GM23248 (cell line): ENCODE results near the gene SF3B4. TPM values are rescaled to one million over a fixed set of nuclear protein-coding genes. Genes with fewer than 3 reads are reported as not detected.
"Not testable (repeated sequence)": the region's sequence is repeated elsewhere in the genome, so short reads cannot be mapped to it uniquely, and the experiment has no call there.

ENCODE experiments used
- DNase-seq: peaks from one replicate; pipeline ENCODE4 v3.0.0-alpha.2; 2015
- H2AFZ ChIP-seq: fragments of 200-600 bp; sonication (generic); 2 replicates; pipeline ENCODE4 v1.6.1; 2016; ENCODE audit warnings: antibody characterized with exemption
- H3F3A ChIP-seq: fragments of 200-600 bp; sonication (generic); 2 replicates; pipeline ENCODE4 v1.6.1; 2016; ENCODE audit warnings: mild to moderate bottlenecking, antibody characterized with exemption, mixed run types; ENCODE audit not compliant: insufficient read depth
- H3K27ac ChIP-seq: fragments of 200-600 bp; sonication (generic); 2 replicates; pipeline ENCODE4 v1.5.1; 2016; ENCODE audit warnings: mild to moderate bottlenecking
- H3K27me3 ChIP-seq: fragments of 200-600 bp; sonication (generic); replicated peaks from 2 replicates; pipeline ENCODE4 v1.6.1; 2016; ENCODE audit warnings: mild to moderate bottlenecking; ENCODE audit not compliant: insufficient read depth
- H3K36me3 ChIP-seq: fragments of 200-600 bp; sonication (generic); 2 replicates; pipeline ENCODE4 v1.6.1; 2016; ENCODE audit warnings: low read depth, mild to moderate bottlenecking
- H3K4me1 ChIP-seq: fragments of 200-600 bp; sonication (generic); 2 replicates; pipeline ENCODE4 v1.6.1; 2016; ENCODE audit warnings: mild to moderate bottlenecking; ENCODE audit not compliant: insufficient read depth
- H3K4me2 ChIP-seq: fragments of 200-600 bp; sonication (generic); one replicate; pipeline ENCODE4 v1.6.1; 2016; ENCODE audit warnings: mild to moderate bottlenecking; ENCODE audit not compliant: unreplicated experiment
- H3K4me3 ChIP-seq: fragments of 200-600 bp; sonication (generic); 2 replicates; pipeline ENCODE4 v1.5.1; 2016; ENCODE audit warnings: mild to moderate bottlenecking
- H3K79me2 ChIP-seq: fragments of 200-600 bp; sonication (generic); 2 replicates; pipeline ENCODE4 v1.6.1; 2016; ENCODE audit warnings: mild to moderate bottlenecking; ENCODE audit not compliant: insufficient read depth
- H3K9ac ChIP-seq: fragments of 200-600 bp; sonication (generic); 2 replicates; pipeline ENCODE4 v1.6.1; 2016; ENCODE audit warnings: mild to moderate bottlenecking
- H3K9me2 ChIP-seq: fragments of 200-600 bp; sonication (generic); 2 replicates; pipeline ENCODE4 v1.6.1; 2016; ENCODE audit warnings: mixed run types, mild to moderate bottlenecking, moderate library complexity; ENCODE audit not compliant: insufficient read depth
- H3K9me3 ChIP-seq: fragments of 200-600 bp; sonication (generic); one replicate; pipeline ENCODE4 v1.6.1; 2017; ENCODE audit warnings: low read depth
- H4K20me1 ChIP-seq: fragments of 200-600 bp; sonication (generic); 2 replicates; pipeline ENCODE4 v1.6.0; 2016; ENCODE audit not compliant: insufficient read depth
- EZH2 ChIP-seq: fragments of 200-600 bp; sonication (generic); IDR thresholded peaks from 2 replicates; pipeline ENCODE4 v1.6.1; 2018; ENCODE audit warnings: antibody characterized with exemption, mild to moderate bottlenecking; ENCODE audit not compliant: insufficient read depth, poor library complexity, severe bottlenecking
- EZH2phosphoT487 ChIP-seq: fragments of 200-600 bp; sonication (generic); IDR thresholded peaks from 2 replicates; pipeline ENCODE4 v1.6.1; 2018; ENCODE audit warnings: antibody characterized with exemption, moderate library complexity, mild to moderate bottlenecking, low read depth; ENCODE audit not compliant: insufficient read depth
- WGBS, 2 experiments: methylation state at CpG; one replicate each; pipeline ENCODE4 v1.1.6; 2015 to 2017; ENCODE audit warnings: low lambda C conversion rate in 2 of 2, low coverage in 1 of 2; ENCODE audit errors: missing lambda C conversion rate in 2 of 2; 5-methylcytosine and 5-hydroxymethylcytosine counted together
- in situ Hi-C: fragments of 300-500 bp; cut with MboI; formaldehyde crosslinking; loops from 2 replicates; pipeline ENCODE4 v1.15.0; 2020
- polyA plus RNA-seq: library from polyadenylated mRNA; unstranded; fragments of >200 nt; fragmentation: Nextera tagmentation; extraction: Ambion mirVana; gene quantifications from 2 replicates; pipeline ENCODE4 v1.2.1, GENCODE V29; 2016
- total RNA-seq: library from RNA; depleted of rRNA; stranded (reverse); fragments of >200 nt; shearing (Covaris generic); gene quantifications from 2 replicates; pipeline ENCODE4 v1.2.3, GENCODE V29; 2014

Gene SF3B4
- total and polyA plus RNA-seq, 2 experiments from 2014 or later, result 12.3 to 98.0 TPM

- H3F3A ChIP-seq, result peaks cover 25% of the 10 kb centered on the region
- H4K20me1 ChIP-seq, result no peaks in the 10 kb centered on the region
- H3K36me3 ChIP-seq, result peaks cover 40% of the 10 kb centered on the region; the same call in 1 of the 2 replicates
- H3K9me3 ChIP-seq, result no peaks in the 10 kb centered on the region
- no peak overlapping the region for H2AFZ ChIP-seq
- H3K4me3 ChIP-seq, result no peak overlapping the region
- no peak overlapping the region for H3K27ac ChIP-seq
- no peaks in the 10 kb centered on the region for H3K27me3 ChIP-seq
- no peaks in the 10 kb centered on the region for H3K4me1 ChIP-seq
- no peak overlapping the region for H3K4me2 ChIP-seq
- in situ Hi-C loops, result no loop called here
- no peak overlapping the region for H3K9ac ChIP-seq
- DNase-seq, result no peak
- WGBS, 2 experiments, result 94 to 99% methylated on average over 4 of the region's 4 CpGs
- no peaks in the 10 kb centered on the region for H3K79me2 ChIP-seq
- no peak for TF ChIP-seq EZH2phosphoT487
- TF ChIP-seq EZH2, result no peak
- H3K9me2 ChIP-seq, result no peaks in the 10 kb centered on the region
These were observed 17.6 kb upstream of the SF3B4 start for GRCh38 chr1:149945206-149945605.

- 42 to 51% methylated on average over 3 of the region's 3 CpGs for WGBS, 2 experiments
- H3K36me3 ChIP-seq, result peaks cover 31% of the 10 kb centered on the region; the same call in 1 of the 2 replicates
- H3K9me2 ChIP-seq, result no peaks in the 10 kb centered on the region
- no peaks in the 10 kb centered on the region for H3K9me3 ChIP-seq
- H3K79me2 ChIP-seq, result no peaks in the 10 kb centered on the region
- no peak overlapping the region for H2AFZ ChIP-seq
- no peak overlapping the region for H3K4me2 ChIP-seq
- in situ Hi-C loops, result no loop called here
- H3F3A ChIP-seq, result peaks cover 33% of the 10 kb centered on the region
- no peak overlapping the region for H3K4me3 ChIP-seq
- H3K27ac ChIP-seq, result 0 out of 2 replicates have a peak overlapping the region, but pooled peaks have one; percentile 0
- no peaks in the 10 kb centered on the region for H3K27me3 ChIP-seq
- TF ChIP-seq EZH2phosphoT487, result no peak
- no peak overlapping the region for H3K9ac ChIP-seq
- H3K4me1 ChIP-seq, result peaks cover 20% of the 10 kb centered on the region
- no peaks in the 10 kb centered on the region for H4K20me1 ChIP-seq
- no peak for DNase-seq
These were observed 15.3 kb upstream of the SF3B4 start for GRCh38 chr1:149942885-149943284.

- Histone ChIP-seq H3K4me1 (peaks cover 27% of the 10 kb centered on the region), H3K9ac (no peak overlapping the region), H3K4me3 (no peak overlapping the region), H3K79me2 (no peaks in the 10 kb centered on the region), H3K27me3 (no peaks in the 10 kb centered on the region), H2AFZ (no peak overlapping the region), H3K4me2 (no peak overlapping the region), H3K9me3 (no peaks in the 10 kb centered on the region), H3F3A (peaks cover 39% of the 10 kb centered on the region), H3K36me3 (peaks cover 25% of the 10 kb centered on the region; the same call in 1 of the 2 replicates), H3K27ac (peak overlapping the region; percentile 0; the same call in 1 of the 2 replicates), H4K20me1 (no peaks in the 10 kb centered on the region), H3K9me2 (no peaks in the 10 kb centered on the region)
- in situ Hi-C loops, result no loop called here
- TF ChIP-seq EZH2 (no peak), EZH2phosphoT487 (no peak)
- DNase-seq, result no peak
- WGBS, 2 experiments, result 43 to 48% methylated on average over 5 of the region's 5 CpGs
These were observed 14.6 kb upstream of the SF3B4 start for GRCh38 chr1:149942207-149942606.

GRCh38 chr1:149940427-149940826 is 12.8 kb upstream of the SF3B4 start:
- in situ Hi-C loops, result no loop called here

GRCh38 chr1:149938668-149939003 is 11.0 kb upstream of the SF3B4 start:
- H3K27ac ChIP-seq, result peak overlapping the region; percentile 75
- peaks cover 15% of the 10 kb centered on the region; the same call in 1 of the 2 replicates for H3K79me2 ChIP-seq
- DNase-seq, H2AFZ ChIP-seq, H3K9me3 ChIP-seq, H3K27me3 ChIP-seq, H4K20me1 ChIP-seq, in situ Hi-C loops, H3K9me2 ChIP-seq, H3K36me3 ChIP-seq: not testable (repeated sequence)
- H3K9ac ChIP-seq, result peak overlapping the region; percentile 19; the same call in 1 of the 2 replicates
- H3F3A ChIP-seq, result peaks cover 43% of the 10 kb centered on the region
- 19 to 23% methylated on average over 11 to 13 of the region's 13 CpGs for WGBS, 2 experiments
- peak overlapping the region; percentile 45 for H3K4me3 ChIP-seq
- peak overlapping the region; percentile 74 for H3K4me2 ChIP-seq
- H3K4me1 ChIP-seq, result peaks cover 39% of the 10 kb centered on the region

More at GRCh38 chr1:149940427-149940826, 12.8 kb upstream of the SF3B4 start:
- DNase-seq, result no peak
- H3K27ac ChIP-seq, result peak overlapping the region; percentile 75
- no peak overlapping the region for H3K4me2 ChIP-seq
- TF ChIP-seq EZH2phosphoT487 (no peak), EZH2 (no peak)
- H3K9ac ChIP-seq, result no peak overlapping the region
- 65 to 81% methylated on average over 3 of the region's 3 CpGs for WGBS, 2 experiments
- no peak overlapping the region for H3K4me3 ChIP-seq
- H3K9me3 ChIP-seq, result no peaks in the 10 kb centered on the region
- H2AFZ ChIP-seq, result no peak overlapping the region
- peaks cover 43% of the 10 kb centered on the region for H3F3A ChIP-seq
- H3K9me2 ChIP-seq, result no peaks in the 10 kb centered on the region
- H3K4me1 ChIP-seq, result peaks cover 37% of the 10 kb centered on the region
- no peaks in the 10 kb centered on the region for H4K20me1 ChIP-seq
- H3K27me3 ChIP-seq, result no peaks in the 10 kb centered on the region
- H3K36me3 ChIP-seq, result peaks cover 15% of the 10 kb centered on the region; the same call in 1 of the 2 replicates
- H3K79me2 ChIP-seq, result peaks cover 10% of the 10 kb centered on the region; the same call in 1 of the 2 replicates
